Central memory CD8-positive, alpha-beta T cell (primary cell): ENCODE measurements around the gene SERGEF.

Source experiments
- ATAC-seq: fragments of 150-1000 bp; cut with Tn5 transposase; replicated peaks from 2 replicates; pipeline ENCODE4 v1.10.0; 2022; ENCODE audit warnings: mild to moderate bottlenecking, moderate FRiP score, moderate number of reproducible peaks; ENCODE audit not compliant: poor library complexity, severe bottlenecking; ENCODE audit errors: extremely low read depth
- DNase-seq, 2 donors: peaks; one replicate each; pipeline ENCODE4 v3.0.0; 2021; ENCODE audit warnings: low spot score in 2 of 2
- H3K27ac Mint-ChIP-seq: one replicate; pipeline ENCODE4 v1.8.0; 2022; ENCODE audit warnings: low read depth, mild to moderate bottlenecking, moderate library complexity, mixed read lengths
- H3K27me3 Mint-ChIP-seq: one replicate; pipeline ENCODE4 v1.8.0; 2022; ENCODE audit warnings: mixed read lengths
- H3K36me3 Mint-ChIP-seq: one replicate; pipeline ENCODE4 v1.8.0; 2022; ENCODE audit warnings: mild to moderate bottlenecking, moderate library complexity, mixed read lengths; ENCODE audit not compliant: insufficient read depth
- H3K4me1 Mint-ChIP-seq: one replicate; pipeline ENCODE4 v1.8.0; 2022; ENCODE audit warnings: mixed read lengths
- H3K4me3 Mint-ChIP-seq: one replicate; pipeline ENCODE4 v1.8.0; 2022; ENCODE audit warnings: mild to moderate bottlenecking, moderate library complexity, mixed read lengths
- H3K9me3 Mint-ChIP-seq: one replicate; pipeline ENCODE4 v1.8.0; 2022; ENCODE audit warnings: mixed read lengths

SERGEF gene

DNA sequence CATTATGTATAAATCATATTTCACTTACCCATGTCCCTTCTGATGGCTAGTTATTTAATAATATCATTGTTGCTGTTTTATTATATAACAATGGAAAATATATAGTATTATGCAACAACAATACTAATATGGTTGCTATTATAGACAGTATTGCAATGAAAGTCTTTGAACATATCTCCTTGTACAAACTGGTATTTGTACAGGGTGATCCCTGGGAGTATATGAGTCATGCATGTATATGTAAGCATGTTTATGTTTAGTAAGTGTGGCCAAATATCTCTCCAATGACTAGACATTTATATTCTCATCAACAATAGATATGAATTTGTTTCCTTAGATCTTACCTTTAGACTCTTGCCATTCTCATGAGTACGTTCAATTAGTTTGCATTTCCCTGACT is 222.4 kb downstream of the SERGEF start:
- Mint-ChIP-seq H3K4me1 (no peaks in the 10 kb centered on the region), H3K27me3 (no peaks in the 10 kb centered on the region), H3K27ac (no peak overlapping the region), H3K9me3 (no peaks in the 10 kb centered on the region), H3K4me3 (no peak overlapping the region), H3K36me3 (peaks cover 2% of the 10 kb centered on the region)
- DNase-seq (no peak), ATAC-seq (no peak)

DNA sequence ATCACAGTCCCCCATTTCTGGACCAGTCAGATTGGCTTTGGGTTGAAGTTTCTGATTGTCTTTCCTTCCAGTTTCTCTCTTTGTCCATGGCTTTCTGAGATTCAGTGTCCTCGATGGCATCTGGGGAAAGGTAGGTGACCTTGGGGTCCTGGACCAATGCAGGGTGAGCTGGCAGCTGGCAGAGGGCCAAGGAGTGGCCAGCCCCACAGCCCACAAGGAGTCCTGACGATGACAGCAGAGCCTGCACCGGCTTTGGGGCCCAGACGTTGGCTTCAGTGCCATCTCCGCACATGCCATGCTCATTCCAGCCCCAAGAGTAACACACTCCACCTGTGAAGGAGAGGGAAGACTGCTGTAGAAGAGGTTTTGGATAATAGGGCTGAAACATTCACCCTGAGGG is 224.8 kb downstream of the SERGEF start:
- Mint-ChIP-seq H3K4me1 (no peaks in the 10 kb centered on the region), H3K27ac (no peak overlapping the region), H3K9me3 (no peaks in the 10 kb centered on the region), H3K27me3 (no peaks in the 10 kb centered on the region), H3K4me3 (no peak overlapping the region), H3K36me3 (peaks cover 2% of the 10 kb centered on the region)
- ATAC-seq (no peak), DNase-seq (no peak)

- Mint-ChIP-seq H3K4me3 (no peak overlapping the region), H3K36me3 (peaks cover 2% of the 10 kb centered on the region), H3K9me3 (no peaks in the 10 kb centered on the region), H3K27me3 (no peaks in the 10 kb centered on the region), H3K4me1 (no peaks in the 10 kb centered on the region), H3K27ac (no peak overlapping the region)
- DNase-seq (no peak), ATAC-seq (no peak)
Measured at GRCh38 chr11:17786824-17787525, 225.9 kb downstream of the SERGEF start.

GRCh38 chr11:17783878-17784277 is 229.0 kb downstream of the SERGEF start:
- DNase-seq (no peak), ATAC-seq (no peak)
- Mint-ChIP-seq H3K4me3 (no peak overlapping the region), H3K9me3 (no peaks in the 10 kb centered on the region), H3K4me1 (no peaks in the 10 kb centered on the region), H3K27ac (no peak overlapping the region), H3K36me3 (no peaks in the 10 kb centered on the region), H3K27me3 (no peaks in the 10 kb centered on the region)

- Mint-ChIP-seq H3K9me3 (no peaks in the 10 kb centered on the region), H3K4me3 (no peak overlapping the region), H3K27me3 (no peaks in the 10 kb centered on the region), H3K27ac (no peak overlapping the region), H3K36me3 (no peaks in the 10 kb centered on the region), H3K4me1 (no peaks in the 10 kb centered on the region)
- DNase-seq (no peak), ATAC-seq (no peak)
Measured at GRCh38 chr11:17782603-17783337, 230.1 kb downstream of the SERGEF start.

DNA sequence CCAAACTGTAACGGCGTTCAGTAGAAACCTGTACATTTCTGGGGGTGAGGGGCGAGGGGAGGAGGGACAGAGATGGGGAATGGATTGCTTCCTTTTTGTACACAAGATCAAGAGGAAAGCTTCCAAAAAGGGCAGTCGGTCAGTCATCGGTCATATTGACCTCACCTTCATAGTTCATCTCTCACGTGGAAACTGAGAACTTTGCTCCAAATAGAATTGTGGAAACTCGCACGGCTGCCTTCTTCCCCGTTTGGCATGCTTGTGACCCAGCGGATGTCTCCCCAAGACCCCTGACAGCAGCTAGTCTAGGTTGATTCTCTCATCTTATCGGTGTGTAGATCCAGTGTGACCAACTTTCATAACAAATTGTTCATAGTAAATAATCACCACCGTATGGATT is 230.7 kb downstream of the SERGEF start:
- no peak overlapping the region for H3K27ac Mint-ChIP-seq
- H3K4me3 Mint-ChIP-seq, result no peak overlapping the region
- H3K9me3 Mint-ChIP-seq, result no peaks in the 10 kb centered on the region

GRCh38 chr11:17781626-17782025 is 231.2 kb downstream of the SERGEF start:
- H3K27me3 Mint-ChIP-seq, result no peaks in the 10 kb centered on the region
- DNase-seq (no peak), ATAC-seq (no peak)
- no peaks in the 10 kb centered on the region for H3K4me1 Mint-ChIP-seq
- no peak overlapping the region for H3K4me3 Mint-ChIP-seq
- H3K27ac Mint-ChIP-seq, result no peak overlapping the region
- no peaks in the 10 kb centered on the region for H3K9me3 Mint-ChIP-seq
- no peaks in the 10 kb centered on the region for H3K36me3 Mint-ChIP-seq

More for the DNA sequence above, 230.7 kb downstream of the SERGEF start:
- H3K36me3 Mint-ChIP-seq, result no peaks in the 10 kb centered on the region
- H3K27me3 Mint-ChIP-seq, result no peaks in the 10 kb centered on the region
- ATAC-seq (no peak), DNase-seq (no peak)
- H3K4me1 Mint-ChIP-seq, result no peaks in the 10 kb centered on the region

DNA sequence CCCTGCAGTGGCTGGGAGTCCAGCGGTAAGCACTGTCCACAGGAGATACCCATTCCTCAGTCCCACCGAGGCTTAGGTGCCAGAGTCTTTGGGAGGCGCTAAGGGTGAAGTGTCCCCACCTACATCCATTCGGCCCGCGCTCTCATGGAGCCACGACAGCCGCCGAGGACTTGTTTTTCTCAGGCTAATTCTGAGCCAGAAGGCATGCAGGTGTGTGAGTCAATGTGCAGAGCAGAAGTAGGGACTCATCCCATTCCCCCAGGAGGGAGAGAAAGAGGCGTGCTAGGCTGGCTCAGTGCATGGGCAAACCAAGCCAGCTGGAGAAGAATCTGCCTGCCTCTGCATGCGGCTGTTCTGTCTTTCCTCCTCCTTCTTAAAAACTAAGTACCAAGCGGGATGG is 231.6 kb downstream of the SERGEF start:
- DNase-seq (no peak), ATAC-seq (no peak)
- Mint-ChIP-seq H3K27ac (no peak overlapping the region), H3K36me3 (no peaks in the 10 kb centered on the region), H3K27me3 (no peaks in the 10 kb centered on the region), H3K4me3 (no peak overlapping the region), H3K9me3 (no peaks in the 10 kb centered on the region), H3K4me1 (no peaks in the 10 kb centered on the region)

GRCh38 chr11:17780668-17781067 is 232.2 kb downstream of the SERGEF start:
- DNase-seq (no peak), ATAC-seq (no peak)
- no peaks in the 10 kb centered on the region for H3K4me1 Mint-ChIP-seq
- no peaks in the 10 kb centered on the region for H3K36me3 Mint-ChIP-seq
- H3K27ac Mint-ChIP-seq, result no peak overlapping the region
- no peak overlapping the region for H3K4me3 Mint-ChIP-seq
- H3K27me3 Mint-ChIP-seq, result no peaks in the 10 kb centered on the region
- H3K9me3 Mint-ChIP-seq, result no peaks in the 10 kb centered on the region

DNA sequence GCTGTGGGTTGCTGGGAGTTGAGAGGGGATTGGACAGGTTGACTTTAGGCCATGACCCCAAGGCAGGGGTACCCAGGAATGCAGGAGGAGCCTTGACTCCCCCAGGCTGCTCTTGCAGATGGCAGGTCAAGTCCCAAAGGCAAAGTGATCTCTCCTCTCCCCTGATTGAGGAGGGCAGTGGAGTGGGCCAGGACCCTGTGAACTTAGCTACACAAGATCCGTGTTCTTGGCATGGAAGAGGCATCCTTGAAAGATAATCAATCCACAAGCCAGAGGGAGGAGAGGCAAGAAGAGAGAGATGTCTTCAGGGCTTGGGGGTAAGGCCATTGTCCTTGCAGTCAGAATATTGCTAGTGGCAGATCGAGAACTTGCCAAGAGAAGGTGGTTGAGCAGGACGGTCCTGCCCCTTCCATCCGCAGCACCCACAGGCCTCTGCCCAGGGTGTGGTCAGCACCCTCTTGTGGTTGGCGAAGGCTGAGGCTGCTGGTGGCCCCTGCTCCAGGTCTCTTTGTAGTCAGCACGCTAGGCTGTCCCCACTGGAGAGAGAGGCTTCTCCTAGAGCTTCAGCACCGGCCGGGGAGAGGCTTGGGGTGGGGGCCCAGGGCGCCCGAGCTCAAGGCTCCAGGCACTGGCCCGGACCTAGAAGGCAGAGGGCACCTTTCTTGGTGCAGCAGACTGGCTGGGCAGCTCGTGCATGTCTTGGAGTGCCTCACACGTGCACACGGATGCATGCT is 232.8 kb downstream of the SERGEF start:
- H3K36me3 Mint-ChIP-seq, result no peaks in the 10 kb centered on the region
- ATAC-seq, result no peak
- H3K4me3 Mint-ChIP-seq, result no peak overlapping the region
- no peak for DNase-seq
- no peaks in the 10 kb centered on the region for H3K9me3 Mint-ChIP-seq
- H3K27me3 Mint-ChIP-seq, result no peaks in the 10 kb centered on the region
- H3K27ac Mint-ChIP-seq, result no peak overlapping the region
- H3K4me1 Mint-ChIP-seq, result no peaks in the 10 kb centered on the region

GRCh38 chr11:17778956-17779860 is 233.6 kb downstream of the SERGEF start:
- ATAC-seq (no peak), DNase-seq (no peak)
- H3K9me3 Mint-ChIP-seq, result no peaks in the 10 kb centered on the region
- no peaks in the 10 kb centered on the region for H3K27me3 Mint-ChIP-seq
- no peak overlapping the region for H3K4me3 Mint-ChIP-seq
- no peaks in the 10 kb centered on the region for H3K4me1 Mint-ChIP-seq
- H3K36me3 Mint-ChIP-seq, result no peaks in the 10 kb centered on the region
- H3K27ac Mint-ChIP-seq, result no peak overlapping the region

- no peak for ATAC-seq
- H3K4me1 Mint-ChIP-seq, result no peaks in the 10 kb centered on the region
- H3K4me3 Mint-ChIP-seq, result no peak overlapping the region
- no peaks in the 10 kb centered on the region for H3K36me3 Mint-ChIP-seq
- H3K9me3 Mint-ChIP-seq, result no peaks in the 10 kb centered on the region
- H3K27ac Mint-ChIP-seq, result no peak overlapping the region
- DNase-seq, result no peak
- no peaks in the 10 kb centered on the region for H3K27me3 Mint-ChIP-seq
Measured at GRCh38 chr11:17778352-17778751, 234.5 kb downstream of the SERGEF start.
